ENCODE measurements around the gene LIPG. TPM values are rescaled to one million over a fixed set of nuclear protein-coding genes. Genes with fewer than 3 reads are reported as not detected.
"Not testable (repeated sequence)": the region's sequence is repeated elsewhere in the genome, so short reads cannot be mapped to it uniquely, and the experiment has no call there.

The LIPG gene
- total RNA-seq, result not detected
- long read RNA-seq, result 0 reads

- Histone ChIP-seq H3K27ac (replicated peaks) (no peak within 1 kb of the TSS), H3K4me1 (peaks cover 33% of the 10 kb centered on the region), H3K36me3 (no peaks in the 10 kb centered on the region), H3K27me3 (ENCODE audit: low read depth) (peaks cover 75% of the 10 kb centered on the region), H3K9me3 (replicated peaks) (no peaks in the 10 kb centered on the region), H3K4me3 (peak within 1 kb of the TSS; percentile 57)
- DNase-seq, result no peak
- intact Hi-C loops (cut with micrococcal nuclease), result loop anchor here (5.0 kb wide), 1 partner anchor 296 kb away; no protein-coding TSS in a partner anchor
- no peak for TF ChIP-seq CTCF (IDR thresholded peaks at IDR 0.05; ENCODE audit: borderline replicate concordance)
Observed at GRCh38 chr18:49561289-49562193, at the start of gene LIPG. Gene LIPG (plus strand): TSS chr18:49562057. CDS start chr18:49562309, 252 bp downstream.

GRCh38 chr18:49512876-49513275 is 49.0 kb upstream of the LIPG start:
- not testable (repeated sequence) for H3K4me1 ChIP-seq; H3K9me3 ChIP-seq (replicated peaks); H3K4me3 ChIP-seq; DNase-seq; H3K27ac ChIP-seq (replicated peaks); H3K36me3 ChIP-seq
- peaks cover 14% of the 10 kb centered on the region for H3K27me3 ChIP-seq (ENCODE audit: low read depth)
- intact Hi-C loops (cut with micrococcal nuclease), result loop anchor here (5.0 kb wide), 2 partner anchors 254 to 349 kb away; no protein-coding TSS in a partner anchor

- Histone ChIP-seq H3K27me3 (ENCODE audit: low read depth) (peaks cover 2% of the 10 kb centered on the region), H3K36me3 (no peaks in the 10 kb centered on the region), H3K27ac (replicated peaks) (peak overlapping the region; percentile 55), H3K9me3 (replicated peaks) (no peaks in the 10 kb centered on the region), H3K4me3 (no peak overlapping the region), H3K4me1 (no peaks in the 10 kb centered on the region)
- intact Hi-C loops (cut with micrococcal nuclease), result loop anchor here (5.0 kb wide), 2 partner anchors 253 to 348 kb away; no protein-coding TSS in a partner anchor
- no peak for DNase-seq
- no peak for TF ChIP-seq CTCF (IDR thresholded peaks at IDR 0.05; ENCODE audit: borderline replicate concordance)
Observed at GRCh38 chr18:49514577-49514976, 47.3 kb upstream of the LIPG start.

- H3K9me3 ChIP-seq (replicated peaks); H3K36me3 ChIP-seq; H3K4me3 ChIP-seq; DNase-seq; intact Hi-C loops (cut with micrococcal nuclease); H3K27me3 ChIP-seq (ENCODE audit: low read depth); H3K4me1 ChIP-seq: not testable (repeated sequence)
- H3K27ac ChIP-seq (replicated peaks), result peak overlapping the region; percentile 55
Observed at GRCh38 chr18:49515003-49515402, 46.9 kb upstream of the LIPG start.

GRCh38 chr18:49515516-49515915 is 46.3 kb upstream of the LIPG start:
- H3K4me1 ChIP-seq, result no peaks in the 10 kb centered on the region
- DNase-seq, result no peak
- intact Hi-C loops (cut with micrococcal nuclease), result no loop called here
- no peaks in the 10 kb centered on the region for H3K27me3 ChIP-seq (ENCODE audit: low read depth)
- H3K4me3 ChIP-seq, result no peak overlapping the region
- no peak overlapping the region for H3K27ac ChIP-seq (replicated peaks)
- TF ChIP-seq CTCF (IDR thresholded peaks at IDR 0.05; ENCODE audit: borderline replicate concordance), result no peak
- H3K36me3 ChIP-seq, result no peaks in the 10 kb centered on the region
- no peaks in the 10 kb centered on the region for H3K9me3 ChIP-seq (replicated peaks)

- Histone ChIP-seq H3K9me3 (replicated peaks) (no peaks in the 10 kb centered on the region), H3K4me1 (no peaks in the 10 kb centered on the region), H3K27ac (replicated peaks) (no peak overlapping the region), H3K27me3 (ENCODE audit: low read depth) (no peaks in the 10 kb centered on the region), H3K4me3 (no peak overlapping the region), H3K36me3 (no peaks in the 10 kb centered on the region)
- no peak for TF ChIP-seq CTCF (IDR thresholded peaks at IDR 0.05; ENCODE audit: borderline replicate concordance)
- DNase-seq, result no peak
- intact Hi-C loops (cut with micrococcal nuclease), result no loop called here
Observed at GRCh38 chr18:49517483-49517882, 44.4 kb upstream of the LIPG start.
